GM23248 (cell line): ENCODE results near the gene DLX2.

Experiments used
- EZH2 ChIP-seq: fragments of 200-600 bp; sonication (generic); IDR thresholded peaks from 2 replicates; pipeline ENCODE4 v1.6.1; 2018; ENCODE audit warnings: antibody characterized with exemption, mild to moderate bottlenecking; ENCODE audit not compliant: insufficient read depth, poor library complexity, severe bottlenecking
- EZH2phosphoT487 ChIP-seq: fragments of 200-600 bp; sonication (generic); IDR thresholded peaks from 2 replicates; pipeline ENCODE4 v1.6.1; 2018; ENCODE audit warnings: antibody characterized with exemption, moderate library complexity, mild to moderate bottlenecking, low read depth; ENCODE audit not compliant: insufficient read depth

- no peak for TF ChIP-seq EZH2
- no peak for TF ChIP-seq EZH2phosphoT487
Observed at GRCh38 chr2:172097557-172098131, 5.1 kb downstream of the DLX2 start.
